HG02642 (cell line): Measurements from ENCODE around the gene AHNAK2.
"Not testable (repeated sequence)": the region's sequence is repeated elsewhere in the genome, so short reads cannot be mapped to it uniquely, and the experiment has no call there.

Experiments
- ATAC-seq: cut with Tn5 transposase; IDR thresholded peaks from one replicate; pipeline ENCODE4 v1.9.1; 2021; ENCODE audit warnings: mild to moderate bottlenecking; ENCODE audit not compliant: unreplicated experiment, poor library complexity

The AHNAK2 gene

GRCh38 chr14:104891121-104891551 lies 87.0 kb downstream of the AHNAK2 start:
- ATAC-seq = no peak

GRCh38 chr14:104890292-104890691 lies 87.9 kb downstream of the AHNAK2 start:
- ATAC-seq = not testable (repeated sequence)

DNA sequence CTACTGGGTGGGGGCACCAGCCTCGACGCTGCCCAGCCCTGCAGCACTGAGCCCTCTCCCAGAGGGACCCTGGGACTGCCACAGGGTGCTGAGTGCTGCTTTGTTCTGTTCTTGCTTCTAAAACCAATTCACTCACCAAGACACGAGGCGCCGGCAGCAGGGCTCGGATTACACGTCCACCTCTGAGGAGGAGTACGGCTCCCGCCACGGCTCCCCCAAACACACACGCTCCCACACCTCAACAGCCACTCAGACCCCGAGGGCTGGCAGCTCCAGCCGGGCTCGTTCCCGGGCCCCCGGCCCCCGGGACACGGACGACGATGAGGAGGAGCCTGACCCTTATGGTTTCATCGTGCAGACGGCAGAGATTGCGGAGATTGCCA lies 88.8 kb downstream of the AHNAK2 start:
- no peak for ATAC-seq

DNA sequence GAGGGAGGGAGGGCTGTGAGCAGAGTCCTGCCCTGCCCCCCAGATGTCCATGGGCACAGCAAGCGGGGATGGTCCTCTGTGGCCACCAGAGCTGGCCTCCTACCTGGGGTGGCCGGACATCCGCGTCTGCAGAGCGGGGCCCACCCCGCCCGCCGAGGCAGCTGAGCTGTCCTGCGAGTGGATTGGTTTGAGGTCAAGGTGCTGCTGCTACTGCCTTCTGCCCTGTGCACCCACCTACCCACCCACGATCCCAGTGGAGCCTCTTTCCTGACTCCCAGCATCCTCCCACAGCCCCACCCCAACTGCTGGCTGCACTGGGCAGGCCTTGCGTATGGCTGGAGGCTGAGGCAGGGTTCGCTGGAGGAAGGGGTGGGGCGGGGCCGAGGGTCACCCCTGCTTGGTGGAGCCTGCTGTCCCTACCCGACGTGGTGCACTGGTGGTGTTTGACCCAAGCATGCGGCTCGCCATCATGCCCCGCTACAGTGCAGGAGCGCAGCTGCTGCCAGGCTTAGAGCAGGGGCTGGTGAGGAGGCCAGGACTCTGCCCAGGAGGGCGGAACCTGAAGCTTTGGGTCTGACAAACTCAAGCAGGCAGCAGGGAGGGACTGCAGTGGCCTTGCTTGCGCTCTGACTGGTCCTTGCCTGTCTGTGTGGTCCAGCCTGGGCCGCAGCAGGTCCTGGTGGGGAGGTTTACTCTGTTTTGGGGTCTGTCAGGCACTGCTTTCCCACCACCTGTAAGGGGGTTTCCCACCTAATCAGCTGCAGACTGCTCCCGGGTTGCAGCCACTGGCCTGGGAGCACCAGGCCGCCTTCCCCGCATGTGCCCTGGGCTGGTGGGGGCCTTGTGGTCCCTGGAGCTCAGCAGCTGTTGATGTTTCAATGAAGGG lies 89.4 kb downstream of the AHNAK2 start:
- no peak for ATAC-seq

DNA sequence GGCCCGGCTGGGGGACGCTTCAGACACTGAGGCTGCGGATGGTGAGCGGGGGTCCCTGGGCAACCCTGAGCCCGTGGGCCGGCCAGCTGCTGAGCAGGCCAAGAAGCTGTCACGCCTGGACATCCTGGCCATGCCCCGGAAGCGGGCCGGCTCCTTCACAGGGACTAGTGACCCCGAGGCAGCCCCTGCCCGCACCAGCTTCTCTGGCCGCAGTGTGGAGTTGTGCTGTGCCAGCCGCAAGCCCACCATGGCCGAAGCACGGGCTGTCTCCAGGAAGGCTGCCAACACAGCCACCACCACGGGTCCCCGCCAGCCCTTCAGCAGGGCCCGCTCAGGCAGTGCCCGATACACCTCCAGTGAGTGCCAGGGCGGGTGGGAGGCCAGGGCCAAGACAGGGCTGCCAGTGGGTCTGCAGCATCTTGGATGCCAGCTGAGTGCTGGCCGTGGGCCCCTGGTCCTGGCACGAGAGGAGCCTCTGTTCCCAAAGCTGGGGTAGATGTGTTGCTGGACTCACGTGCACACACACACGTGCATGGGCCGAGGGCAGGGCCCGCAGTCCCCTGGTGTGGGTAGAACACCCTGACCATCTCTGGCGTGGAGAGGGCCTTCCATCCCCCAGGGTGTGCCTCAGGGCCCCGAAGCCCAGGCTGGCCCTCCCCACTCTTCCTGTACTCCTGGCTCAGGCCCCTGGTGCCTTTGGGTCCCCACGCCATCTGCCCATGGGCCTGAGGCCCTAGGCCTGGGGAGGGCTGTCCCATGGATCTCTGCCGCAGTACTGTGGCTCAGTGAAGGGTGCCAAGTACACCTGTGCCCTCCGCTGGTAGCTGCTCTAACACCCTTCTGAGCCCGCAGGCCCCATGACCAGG lies 90.3 kb downstream of the AHNAK2 start:
- no peak for ATAC-seq
